Testis (tissue), 2 donors: Measurements from ENCODE around the gene HRH1.
"Not testable (repeated sequence)": the region's sequence is repeated elsewhere in the genome, so short reads cannot be mapped to it uniquely, and the experiment has no call there.

Experiments used
- CTCF ChIP-seq, 3 experiments: fragments of 450-650 bp in 2 of 3; fragments of 200-600 bp in 1 of 3; sonication (generic) in 1 of 3; IDR thresholded peaks; one replicate each; pipeline ENCODE4 v1.5.1; 2016 to 2019; ENCODE audit warnings: antibody characterized with exemption in 3 of 3, mild to moderate bottlenecking in 2 of 3, moderate library complexity in 1 of 3
- POLR2A ChIP-seq: fragments of 450-650 bp; IDR thresholded peaks from one replicate; pipeline ENCODE4 v1.6.1; 2017; ENCODE audit warnings: antibody characterized with exemption, mild to moderate bottlenecking, moderate library complexity

DNA sequence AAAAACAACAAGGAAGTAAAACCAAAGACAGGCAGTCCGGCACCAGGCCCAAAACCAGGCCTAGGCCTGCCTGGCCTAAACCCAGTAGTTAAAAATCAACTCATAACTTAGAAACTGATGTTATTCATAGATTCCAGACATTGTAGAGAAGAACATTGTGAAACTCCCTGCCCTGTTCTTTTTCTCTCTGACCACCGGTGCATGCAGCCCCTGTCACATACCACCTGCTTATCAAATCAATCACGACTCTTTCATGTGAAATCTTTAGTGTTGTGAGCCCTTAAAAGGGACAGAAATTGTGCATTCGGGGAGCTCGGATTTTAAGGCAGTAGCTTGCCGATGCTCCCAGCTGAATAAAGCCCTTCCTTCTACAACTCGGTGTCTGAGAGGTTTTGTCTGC is 22.4 kb upstream of the HRH1 start:
- TF ChIP-seq CTCF (IDR thresholded peaks at IDR 0.05); POLR2A: not testable (repeated sequence)
